Measurements from ENCODE around the gene RPL18. TPM values are rescaled to one million over a fixed set of nuclear protein-coding genes. Genes with fewer than 3 reads are reported as not detected.

The RPL18 gene
- total RNA-seq, 1 donor from 2014 or later: 591 TPM

GRCh38 chr19:48630296-48631063, 11.5 kb upstream of the RPL18 start:
- DNase-seq (ENCODE audit: low read depth): no peak

GRCh38 chr19:48629599-48630295, 10.8 kb upstream of the RPL18 start:
- DNase-seq (ENCODE audit: low read depth): peak; percentile 55

- DNase-seq (ENCODE audit: low read depth): no peak
Observed at GRCh38 chr19:48629297-48629598, 10.3 kb upstream of the RPL18 start.

GRCh38 chr19:48628486-48629296, 9.7 kb upstream of the RPL18 start:
- DNase-seq (ENCODE audit: low read depth): no peak

GRCh38 chr19:48627865-48628314, 8.9 kb upstream of the RPL18 start:
- no peak for DNase-seq (ENCODE audit: low read depth)

- peak; percentile 74 for DNase-seq (ENCODE audit: low read depth)
Observed at GRCh38 chr19:48627201-48627864, 8.4 kb upstream of the RPL18 start.

- DNase-seq (ENCODE audit: low read depth): no peak
Observed at GRCh38 chr19:48625891-48626327, 6.9 kb upstream of the RPL18 start.

- DNase-seq (ENCODE audit: low read depth): no peak
Observed at GRCh38 chr19:48624791-48625723, 6.1 kb upstream of the RPL18 start.

GRCh38 chr19:48624067-48624594, 5.2 kb upstream of the RPL18 start:
- DNase-seq (ENCODE audit: low read depth): peak; percentile 87

GRCh38 chr19:48623556-48624066, 4.6 kb upstream of the RPL18 start:
- no peak for DNase-seq (ENCODE audit: low read depth)

- no peak for DNase-seq (ENCODE audit: low read depth)
Observed at GRCh38 chr19:48619692-48620585, 961 bp upstream of the RPL18 start.

GRCh38 chr19:48618278-48618915, 581 bp downstream of the RPL18 start:
- DNase-seq (ENCODE audit: low read depth): no peak

GRCh38 chr19:48617146-48617937, 1.6 kb downstream of the RPL18 start:
- no peak for DNase-seq (ENCODE audit: low read depth)

- DNase-seq (ENCODE audit: low read depth): no peak
Observed at GRCh38 chr19:48616491-48617056, 2.4 kb downstream of the RPL18 start.

- DNase-seq (ENCODE audit: low read depth): no peak
Observed at GRCh38 chr19:48616041-48616436, 2.9 kb downstream of the RPL18 start.

- no peak for DNase-seq (ENCODE audit: low read depth)
Observed at GRCh38 chr19:48615231-48616040, 3.5 kb downstream of the RPL18 start.
